ACC112 (cell line): Measurements from ENCODE around the gene PXN.
"Not testable (repeated sequence)": the region's sequence is repeated elsewhere in the genome, so short reads cannot be mapped to it uniquely, and the experiment has no call there.

ENCODE experiments used
- H2AFZ ChIP-seq: fragments of 200-600 bp; sonication (generic); one replicate; pipeline ENCODE4 v1.6.0; 2017; ENCODE audit warnings: antibody characterized with exemption, low read length; ENCODE audit not compliant: unreplicated experiment
- H3K27ac ChIP-seq: fragments of 200-600 bp; sonication (generic); 2 replicates; pipeline ENCODE4 v1.5.1; 2014; ENCODE audit warnings: low read depth, mild to moderate bottlenecking, antibody characterized with exemption, low read length, moderate library complexity
- H3K27me3 ChIP-seq: fragments of 200-600 bp; sonication (generic); 2 replicates; pipeline ENCODE4 v1.6.1; 2014; ENCODE audit warnings: mild to moderate bottlenecking, antibody characterized with exemption, low read length, moderate library complexity, mixed read lengths; ENCODE audit not compliant: insufficient read depth
- H3K36me3 ChIP-seq: fragments of 200-600 bp; sonication (generic); 2 replicates; pipeline ENCODE4 v1.6.1; 2016; ENCODE audit warnings: mild to moderate bottlenecking, antibody characterized with exemption, low read length, moderate library complexity, mixed read lengths; ENCODE audit not compliant: insufficient read depth
- H3K4me1 ChIP-seq: fragments of 200-600 bp; sonication (generic); one replicate; pipeline ENCODE4 v1.6.1; 2016; ENCODE audit warnings: low read length, mixed read lengths; ENCODE audit not compliant: insufficient read depth, unreplicated experiment, control insufficient read depth
- H3K4me3 ChIP-seq: fragments of 200-600 bp; sonication (generic); 2 replicates; pipeline ENCODE4 v1.5.1; 2014; ENCODE audit warnings: mild to moderate bottlenecking, low read depth, low read length
- H3K79me2 ChIP-seq: fragments of 200-600 bp; sonication (generic); one replicate; pipeline ENCODE4 v1.6.0; 2016; ENCODE audit warnings: low read length; ENCODE audit not compliant: control insufficient read depth, unreplicated experiment, insufficient read depth

Gene PXN

GRCh38 chr12:120249875-120250795, 15.4 kb downstream of the PXN start:
- Histone ChIP-seq H3K27ac (peak overlapping the region; percentile 79), H2AFZ (no peak overlapping the region), H3K36me3 (peaks cover 10% of the 10 kb centered on the region), H3K4me1 (peaks cover 70% of the 10 kb centered on the region), H3K79me2 (peaks cover 87% of the 10 kb centered on the region), H3K27me3 (no peaks in the 10 kb centered on the region), H3K4me3 (peak overlapping the region; percentile 40)

- H3K27me3 ChIP-seq, result no peaks in the 10 kb centered on the region
- peaks cover 74% of the 10 kb centered on the region for H3K4me1 ChIP-seq
- H3K4me3 ChIP-seq, result peak overlapping the region; percentile 40
- H3K27ac ChIP-seq, result peak overlapping the region; percentile 79
- no peak overlapping the region for H2AFZ ChIP-seq
- peaks cover 6% of the 10 kb centered on the region; the same call in 1 of the 2 replicates for H3K36me3 ChIP-seq
- peaks cover 84% of the 10 kb centered on the region for H3K79me2 ChIP-seq
Observed at GRCh38 chr12:120249266-120249874, 16.2 kb downstream of the PXN start.

GRCh38 chr12:120247621-120248030, 17.9 kb downstream of the PXN start:
- peak overlapping the region; percentile 87 for H3K27ac ChIP-seq
- H3K4me1 ChIP-seq, result peaks cover 78% of the 10 kb centered on the region
- no peak overlapping the region for H2AFZ ChIP-seq
- 0 out of 2 replicates have a peak, but pooled peaks cover 4% of the 10 kb centered on the region for H3K36me3 ChIP-seq
- H3K79me2 ChIP-seq, result peaks cover 83% of the 10 kb centered on the region
- H3K4me3 ChIP-seq, result peak overlapping the region; percentile 53
- no peaks in the 10 kb centered on the region for H3K27me3 ChIP-seq

- H3K79me2 ChIP-seq, result peaks cover 83% of the 10 kb centered on the region
- peak overlapping the region; percentile 87 for H3K27ac ChIP-seq
- H3K4me3 ChIP-seq, result peak overlapping the region; percentile 39
- no peak overlapping the region for H2AFZ ChIP-seq
- peaks cover 77% of the 10 kb centered on the region for H3K4me1 ChIP-seq
- no peaks in the 10 kb centered on the region for H3K27me3 ChIP-seq
- 0 out of 2 replicates have a peak, but pooled peaks cover 4% of the 10 kb centered on the region for H3K36me3 ChIP-seq
Observed at GRCh38 chr12:120247183-120247582, 18.3 kb downstream of the PXN start.

- peaks cover 83% of the 10 kb centered on the region for H3K79me2 ChIP-seq
- peak overlapping the region; percentile 87 for H3K27ac ChIP-seq
- H3K27me3 ChIP-seq, H2AFZ ChIP-seq, H3K36me3 ChIP-seq, H3K4me3 ChIP-seq: not testable (repeated sequence)
- H3K4me1 ChIP-seq, result peaks cover 77% of the 10 kb centered on the region
Observed at GRCh38 chr12:120246705-120247104, 18.8 kb downstream of the PXN start.

- no peak overlapping the region for H3K4me3 ChIP-seq
- peaks cover 77% of the 10 kb centered on the region for H3K4me1 ChIP-seq
- no peak overlapping the region for H2AFZ ChIP-seq
- peak overlapping the region; percentile 13; the same call in 1 of the 2 replicates for H3K27ac ChIP-seq
- no peaks in the 10 kb centered on the region for H3K27me3 ChIP-seq
- H3K36me3 ChIP-seq, result no peaks in the 10 kb centered on the region; the same call in 1 of the 2 replicates
- peaks cover 80% of the 10 kb centered on the region for H3K79me2 ChIP-seq
Observed at GRCh38 chr12:120242971-120243699, 22.4 kb downstream of the PXN start.

- Histone ChIP-seq H3K79me2 (peaks cover 83% of the 10 kb centered on the region), H2AFZ (no peak overlapping the region), H3K27ac (peak overlapping the region; percentile 27; the same call in 1 of the 2 replicates), H3K4me1 (peaks cover 78% of the 10 kb centered on the region), H3K27me3 (no peaks in the 10 kb centered on the region), H3K4me3 (no peak overlapping the region), H3K36me3 (no peaks in the 10 kb centered on the region; the same call in 1 of the 2 replicates)
Observed at GRCh38 chr12:120242275-120242799, 23.2 kb downstream of the PXN start.

GRCh38 chr12:120241561-120242274, 23.8 kb downstream of the PXN start:
- Histone ChIP-seq H3K27me3 (no peaks in the 10 kb centered on the region), H3K27ac (peak overlapping the region; percentile 27; the same call in 1 of the 2 replicates), H3K36me3 (no peaks in the 10 kb centered on the region; the same call in 1 of the 2 replicates), H3K79me2 (peaks cover 83% of the 10 kb centered on the region), H2AFZ (no peak overlapping the region), H3K4me3 (no peak overlapping the region), H3K4me1 (peaks cover 78% of the 10 kb centered on the region)

GRCh38 chr12:120240495-120240833, 25.1 kb downstream of the PXN start:
- H3K36me3 ChIP-seq, result no peaks in the 10 kb centered on the region; the same call in 1 of the 2 replicates
- no peaks in the 10 kb centered on the region for H3K27me3 ChIP-seq
- no peak overlapping the region for H2AFZ ChIP-seq
- H3K4me3 ChIP-seq, result no peak overlapping the region
- peaks cover 79% of the 10 kb centered on the region for H3K4me1 ChIP-seq
- H3K27ac ChIP-seq, result peak overlapping the region; percentile 8; the same call in 1 of the 2 replicates
- peaks cover 86% of the 10 kb centered on the region for H3K79me2 ChIP-seq
